HUES48 (cell line): ENCODE data around the gene PLEKHA8.

ENCODE experiments used
- H3K27ac ChIP-seq: one replicate; pipeline ENCODE4 v1.7.0; 2013; ENCODE audit warnings: low read depth, low read length, inconsistent platforms
- H3K27me3 ChIP-seq: 2 replicates; pipeline ENCODE4 v1.6.1; 2013; ENCODE audit warnings: mild to moderate bottlenecking, low read length; ENCODE audit not compliant: control insufficient read depth, insufficient read depth
- H3K36me3 ChIP-seq: 2 replicates; pipeline ENCODE4 v1.6.1; 2013; ENCODE audit warnings: low read length; ENCODE audit not compliant: control insufficient read depth, insufficient read depth
- H3K4me1 ChIP-seq: 2 replicates; pipeline ENCODE4 v1.6.1; 2013; ENCODE audit warnings: mild to moderate bottlenecking, low read length; ENCODE audit not compliant: control insufficient read depth, insufficient read depth
- H3K4me3 ChIP-seq: 2 replicates; pipeline ENCODE4 v1.5.1; 2013; ENCODE audit warnings: mild to moderate bottlenecking, low read depth, low read length
- H3K9ac ChIP-seq: 2 replicates; pipeline ENCODE4 v1.6.1; 2013; ENCODE audit warnings: mild to moderate bottlenecking, low read depth, low read length, moderate library complexity
- H3K9me3 ChIP-seq: 2 replicates; pipeline ENCODE4 v1.6.1; 2013; ENCODE audit warnings: low read length; ENCODE audit not compliant: control insufficient read depth, insufficient read depth

PLEKHA8 gene

DNA sequence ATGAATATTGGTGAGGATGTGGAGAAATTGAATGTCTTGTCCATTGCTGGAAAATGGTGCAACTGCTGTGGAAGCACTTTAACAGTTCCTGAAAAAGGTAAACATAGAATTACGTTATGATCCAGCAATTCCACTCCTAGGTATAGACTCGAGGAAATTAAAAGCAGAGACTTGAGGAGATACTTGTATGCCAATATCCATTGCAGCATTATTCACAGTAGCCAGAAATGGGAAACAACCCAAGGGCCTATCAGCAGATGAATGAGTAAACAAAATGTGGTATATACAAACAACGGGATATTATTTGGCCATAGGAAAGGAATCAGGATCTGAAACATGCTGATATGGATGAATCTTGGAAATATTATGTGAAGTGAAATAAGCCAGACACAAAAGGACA, 74.1 kb downstream of the PLEKHA8 start:
- no peaks in the 10 kb centered on the region for H3K36me3 ChIP-seq
- H3K27me3 ChIP-seq: no peaks in the 10 kb centered on the region
- no peaks in the 10 kb centered on the region for H3K4me1 ChIP-seq
- no peak overlapping the region for H3K4me3 ChIP-seq
- no peak overlapping the region for H3K9ac ChIP-seq
- peaks cover 16% of the 10 kb centered on the region for H3K9me3 ChIP-seq
- H3K27ac ChIP-seq: no peak overlapping the region

- Histone ChIP-seq H3K4me1 (no peaks in the 10 kb centered on the region), H3K9ac (no peak overlapping the region), H3K4me3 (no peak overlapping the region), H3K27me3 (no peaks in the 10 kb centered on the region), H3K36me3 (no peaks in the 10 kb centered on the region), H3K9me3 (peaks cover 9% of the 10 kb centered on the region), H3K27ac (no peak overlapping the region)
Measured at GRCh38 chr7:30104157-30104556, 75.9 kb downstream of the PLEKHA8 start.

- H3K27ac ChIP-seq: no peak overlapping the region
- no peaks in the 10 kb centered on the region for H3K27me3 ChIP-seq
- H3K4me1 ChIP-seq: no peaks in the 10 kb centered on the region
- H3K36me3 ChIP-seq: no peaks in the 10 kb centered on the region
- H3K9me3 ChIP-seq: peaks cover 6% of the 10 kb centered on the region; the same call in 1 of the 2 replicates
- H3K9ac ChIP-seq: no peak overlapping the region
- H3K4me3 ChIP-seq: no peak overlapping the region
Measured at GRCh38 chr7:30112103-30112713, 84.0 kb downstream of the PLEKHA8 start.

DNA sequence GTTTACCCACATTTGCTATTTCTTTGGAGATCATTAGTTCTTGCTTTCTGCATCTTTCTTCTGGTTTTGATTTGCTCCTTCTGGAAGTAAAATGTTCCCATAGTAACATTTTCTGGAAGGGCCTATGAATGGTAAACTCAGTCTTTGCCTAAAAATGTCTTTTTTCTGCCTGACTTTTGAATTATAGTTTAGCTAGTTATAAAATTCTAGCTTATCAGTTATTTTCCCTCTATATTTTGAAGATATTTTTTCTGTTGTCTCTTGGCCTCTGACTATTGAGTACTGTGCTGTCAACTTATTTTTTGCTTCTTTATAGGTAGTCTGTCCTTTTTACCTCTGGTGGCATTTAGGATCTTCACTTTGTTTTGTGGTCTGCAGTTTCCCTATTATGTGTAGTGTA, 84.9 kb downstream of the PLEKHA8 start:
- no peaks in the 10 kb centered on the region for H3K27me3 ChIP-seq
- no peaks in the 10 kb centered on the region for H3K4me1 ChIP-seq
- H3K4me3 ChIP-seq: no peak overlapping the region
- no peaks in the 10 kb centered on the region for H3K36me3 ChIP-seq
- H3K9ac ChIP-seq: no peak overlapping the region
- H3K27ac ChIP-seq: no peak overlapping the region
- H3K9me3 ChIP-seq: peaks cover 6% of the 10 kb centered on the region; the same call in 1 of the 2 replicates

GRCh38 chr7:30114536-30115238, 86.5 kb downstream of the PLEKHA8 start:
- Histone ChIP-seq H3K4me3 (no peak overlapping the region), H3K36me3 (no peaks in the 10 kb centered on the region), H3K9ac (no peak overlapping the region), H3K4me1 (no peaks in the 10 kb centered on the region), H3K9me3 (peaks cover 6% of the 10 kb centered on the region; the same call in 1 of the 2 replicates), H3K27me3 (no peaks in the 10 kb centered on the region), H3K27ac (no peak overlapping the region)

- no peak overlapping the region for H3K27ac ChIP-seq
Measured at GRCh38 chr7:30115709-30116297, 87.6 kb downstream of the PLEKHA8 start.

GRCh38 chr7:30116771-30117170, 88.6 kb downstream of the PLEKHA8 start:
- Histone ChIP-seq H3K36me3 (no peaks in the 10 kb centered on the region), H3K9me3 (peaks cover 6% of the 10 kb centered on the region; the same call in 1 of the 2 replicates), H3K9ac (no peak overlapping the region), H3K27me3 (no peaks in the 10 kb centered on the region), H3K4me1 (no peaks in the 10 kb centered on the region), H3K27ac (no peak overlapping the region), H3K4me3 (no peak overlapping the region)

More at GRCh38 chr7:30115709-30116297, 87.6 kb downstream of the PLEKHA8 start:
- no peak overlapping the region for H3K9ac ChIP-seq
- H3K36me3 ChIP-seq: no peaks in the 10 kb centered on the region
- peaks cover 6% of the 10 kb centered on the region; the same call in 1 of the 2 replicates for H3K9me3 ChIP-seq
- no peaks in the 10 kb centered on the region for H3K27me3 ChIP-seq
- H3K4me1 ChIP-seq: no peaks in the 10 kb centered on the region
- no peak overlapping the region for H3K4me3 ChIP-seq

GRCh38 chr7:30117896-30118295, 89.7 kb downstream of the PLEKHA8 start:
- Histone ChIP-seq H3K27me3 (no peaks in the 10 kb centered on the region), H3K9me3 (peaks cover 6% of the 10 kb centered on the region; the same call in 1 of the 2 replicates), H3K27ac (no peak overlapping the region)

GRCh38 chr7:30119890-30120577, 91.8 kb downstream of the PLEKHA8 start:
- no peak overlapping the region for H3K27ac ChIP-seq
- no peaks in the 10 kb centered on the region for H3K4me1 ChIP-seq
- H3K9ac ChIP-seq: no peak overlapping the region
- H3K36me3 ChIP-seq: no peaks in the 10 kb centered on the region
- no peak overlapping the region for H3K4me3 ChIP-seq
- no peaks in the 10 kb centered on the region for H3K27me3 ChIP-seq
- H3K9me3 ChIP-seq: peaks cover 6% of the 10 kb centered on the region; the same call in 1 of the 2 replicates

More at GRCh38 chr7:30117896-30118295, 89.7 kb downstream of the PLEKHA8 start:
- Histone ChIP-seq H3K4me1 (no peaks in the 10 kb centered on the region), H3K9ac (no peak overlapping the region), H3K4me3 (no peak overlapping the region), H3K36me3 (no peaks in the 10 kb centered on the region)

GRCh38 chr7:30133736-30134610, 105.8 kb downstream of the PLEKHA8 start:
- H3K27ac ChIP-seq: peak overlapping the region; percentile 56
- no peaks in the 10 kb centered on the region for H3K9me3 ChIP-seq
- peaks cover 8% of the 10 kb centered on the region; the same call in 1 of the 2 replicates for H3K4me1 ChIP-seq
- H3K4me3 ChIP-seq: peak overlapping the region; percentile 85
- no peaks in the 10 kb centered on the region; the same call in 1 of the 2 replicates for H3K36me3 ChIP-seq
- no peak overlapping the region for H3K9ac ChIP-seq
- peaks cover 28% of the 10 kb centered on the region for H3K27me3 ChIP-seq
